CD4-positive, alpha-beta T cell treated with Interleukin-17A for 1 hour (primary cell): ENCODE measurements around the gene AKR1C3.
"Not testable (repeated sequence)": the region's sequence is repeated elsewhere in the genome, so short reads cannot be mapped to it uniquely, and the experiment has no call there.

Experiments used
- DNase-seq: peaks from one replicate; pipeline ENCODE4 v3.0.0-alpha.2; 2020

The AKR1C3 gene

DNA sequence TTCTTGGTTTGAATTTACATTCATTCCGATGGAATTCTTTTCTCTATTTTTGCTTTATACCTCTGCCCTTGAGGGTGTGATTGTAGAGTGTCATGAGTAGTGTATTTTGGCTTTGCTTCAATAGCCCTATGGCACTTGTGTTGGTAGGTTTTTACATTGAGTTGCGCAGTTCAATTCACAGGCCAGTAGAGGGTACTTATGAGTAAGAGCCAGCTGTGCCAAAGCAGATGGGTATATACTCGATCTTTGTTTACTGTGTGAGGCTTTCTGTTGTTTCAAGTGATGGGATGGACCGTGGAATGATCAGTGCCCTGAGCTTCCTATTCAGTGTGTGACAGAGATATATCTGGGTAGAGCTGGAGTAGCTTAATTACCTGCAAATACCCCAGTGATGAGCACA is 4.3 kb upstream of the AKR1C3 start:
- peak; percentile 43 for DNase-seq

DNA sequence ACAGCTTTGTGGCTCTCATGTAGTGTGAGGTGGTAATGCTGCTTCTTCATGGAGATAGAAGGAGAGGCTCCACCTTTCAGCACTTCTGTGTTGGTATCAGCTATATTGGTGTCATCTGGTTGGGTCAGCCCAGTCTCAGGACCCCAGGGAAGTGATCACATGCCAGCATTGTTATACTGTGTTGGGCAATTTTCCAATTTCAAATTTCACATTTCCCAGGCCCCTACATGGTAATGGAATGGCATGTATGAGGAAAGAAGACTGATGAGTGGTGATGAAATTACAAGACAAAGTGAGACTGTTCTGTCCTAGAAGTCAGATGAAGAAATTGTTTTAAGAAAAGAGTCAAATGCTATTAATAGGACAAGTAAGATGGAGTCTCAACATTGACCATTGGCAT is 3.7 kb upstream of the AKR1C3 start:
- DNase-seq = no peak

DNA sequence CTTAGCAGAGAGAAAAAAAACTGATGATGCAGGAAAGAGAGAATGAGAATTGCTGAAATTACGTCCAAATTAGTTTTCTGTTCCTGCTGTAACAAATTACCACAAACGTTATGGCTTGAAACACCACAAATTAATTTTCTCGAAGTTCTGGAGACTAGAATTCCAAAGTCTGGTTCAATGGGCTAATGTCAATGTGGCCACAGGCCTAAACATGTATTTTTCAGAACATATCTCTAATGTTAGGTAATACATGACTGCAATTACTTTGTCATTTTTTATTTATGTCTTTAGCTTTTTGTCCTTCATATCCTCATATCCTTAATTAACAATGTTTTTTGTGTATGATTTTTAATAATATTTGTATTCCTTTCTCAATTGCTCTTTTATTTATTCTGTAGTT is 3.0 kb upstream of the AKR1C3 start:
- no peak for DNase-seq

DNA sequence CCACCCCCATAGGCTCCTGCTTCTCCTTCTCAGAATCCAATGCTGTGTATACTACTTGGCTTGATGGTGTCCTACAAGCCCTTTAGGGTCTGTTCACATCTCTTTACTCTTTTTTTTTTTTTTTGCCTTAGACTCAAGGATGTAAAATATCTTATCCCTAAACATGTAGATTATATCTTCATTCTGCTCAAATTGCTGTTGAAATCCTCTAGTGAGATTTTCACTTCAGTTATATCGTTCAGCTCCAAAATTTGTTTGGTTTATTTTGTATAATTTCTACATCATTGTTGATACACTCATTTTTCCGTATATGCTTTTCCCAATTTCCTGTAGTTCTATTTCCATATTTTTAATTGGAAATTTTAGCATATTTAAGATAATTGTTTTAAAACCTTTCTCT is 1.8 kb upstream of the AKR1C3 start:
- DNase-seq = no peak

DNA sequence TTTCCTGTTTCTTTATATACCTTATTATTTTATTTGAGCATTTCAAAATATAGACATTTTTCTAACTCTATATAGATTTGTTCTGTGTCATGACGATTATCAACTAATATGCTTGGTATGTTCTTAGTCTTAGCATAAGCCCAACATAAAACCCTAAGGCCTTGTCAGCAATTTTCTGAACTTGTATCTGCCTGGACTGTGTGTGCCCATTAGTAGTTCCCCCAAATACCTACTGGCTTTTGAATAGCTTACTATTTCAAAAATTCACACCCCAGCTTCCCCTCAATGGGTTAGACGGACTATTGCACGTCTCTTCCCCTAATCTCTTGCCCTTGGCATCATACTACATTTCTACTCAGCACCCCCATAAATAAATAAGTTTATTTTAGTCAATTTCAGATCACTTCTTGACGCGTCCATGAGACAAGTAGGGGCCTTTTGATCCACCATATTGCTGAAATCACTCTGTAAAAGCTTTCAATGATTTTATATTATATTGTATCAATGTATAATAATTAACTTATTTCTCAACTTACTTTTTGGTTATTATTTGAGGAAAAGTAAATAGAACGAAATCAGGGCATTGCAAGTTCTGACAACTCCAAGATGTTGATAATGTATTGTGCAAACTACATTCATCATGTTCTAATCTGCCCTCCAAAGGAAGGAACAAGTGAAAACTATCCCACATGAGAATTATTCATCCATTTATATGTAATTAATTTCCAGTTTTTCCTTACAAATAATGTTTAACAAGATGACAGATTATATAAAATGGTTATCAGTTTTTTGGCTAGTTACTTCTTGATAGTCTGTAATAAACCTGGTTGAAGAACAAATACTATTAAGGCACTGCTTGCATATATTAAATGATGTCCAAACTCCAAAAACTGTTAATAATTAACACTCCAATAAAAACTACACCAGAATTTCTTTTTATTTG is 1.1 kb upstream of the AKR1C3 start:
- no peak for DNase-seq

DNA sequence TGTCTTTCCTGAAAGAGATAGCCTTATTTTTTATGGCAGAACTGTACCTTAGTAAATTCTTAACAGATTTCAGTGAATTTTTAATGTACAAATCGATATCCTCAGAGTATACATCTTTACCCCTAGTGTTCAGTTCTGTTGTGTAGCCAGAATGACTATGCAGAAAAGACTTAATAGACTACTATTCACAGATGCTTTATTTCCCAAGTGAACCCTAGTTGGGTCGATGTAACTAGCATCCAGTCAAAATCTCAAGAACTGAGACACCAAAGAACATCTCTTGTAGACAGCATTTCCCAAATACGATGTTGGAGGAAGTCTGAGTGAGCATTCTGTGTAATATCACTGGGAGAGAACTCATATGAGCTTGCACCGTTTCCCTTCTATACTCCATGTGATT is 1.5 kb downstream of the AKR1C3 start:
- no peak for DNase-seq

DNA sequence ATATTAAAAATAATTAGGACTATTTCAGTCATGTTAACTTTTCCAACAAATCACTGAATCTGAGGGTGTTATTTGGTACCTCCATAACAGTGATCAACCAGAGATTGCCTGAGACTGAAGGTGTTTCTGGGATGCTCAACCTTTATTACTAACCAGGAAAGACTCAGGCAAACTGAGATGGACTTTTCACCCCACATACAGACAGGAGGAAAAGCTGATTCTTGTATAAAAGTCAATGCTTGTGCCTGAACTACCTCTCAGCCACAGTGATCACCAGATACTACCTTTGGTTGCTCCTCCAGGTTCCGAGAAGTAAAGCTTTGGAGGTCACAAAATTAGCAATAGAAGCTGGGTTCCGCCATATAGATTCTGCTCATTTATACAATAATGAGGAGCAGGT is 1.9 kb downstream of the AKR1C3 start:
- no peak for DNase-seq

DNA sequence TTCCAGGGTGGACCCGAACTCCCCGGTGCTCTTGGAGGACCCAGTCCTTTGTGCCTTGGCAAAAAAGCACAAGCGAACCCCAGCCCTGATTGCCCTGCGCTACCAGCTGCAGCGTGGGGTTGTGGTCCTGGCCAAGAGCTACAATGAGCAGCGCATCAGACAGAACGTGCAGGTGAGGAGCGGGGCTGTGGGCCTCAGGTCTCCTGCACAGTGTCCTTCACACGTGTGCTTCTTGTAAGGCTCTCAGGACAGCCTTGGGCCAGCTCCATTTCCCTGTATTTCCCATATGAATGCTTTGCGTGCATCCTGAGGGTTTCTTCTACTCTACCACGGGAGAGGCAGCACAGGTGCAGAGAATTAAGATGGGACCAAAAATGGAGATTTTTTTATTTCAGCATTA is 8.3 kb downstream of the AKR1C3 start:
- not testable (repeated sequence) for DNase-seq

DNA sequence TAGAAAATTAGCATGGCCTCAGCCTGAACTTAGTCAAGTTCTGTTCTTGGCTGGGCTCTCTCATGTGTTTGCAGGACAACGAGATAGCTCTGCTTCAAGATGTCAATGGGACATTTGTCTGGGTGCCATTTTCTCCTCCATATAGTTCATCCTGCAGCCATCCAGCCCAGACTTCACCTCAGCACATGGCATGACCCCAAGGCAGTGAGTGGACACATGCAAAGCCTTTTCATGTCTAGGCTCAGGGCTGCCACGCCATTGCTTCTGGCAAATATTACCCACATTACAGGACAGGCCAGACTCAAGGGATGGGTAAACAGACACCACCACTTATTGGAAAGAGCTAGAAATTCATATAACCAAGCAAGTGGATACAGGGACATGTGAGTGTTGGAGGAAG is 9.3 kb downstream of the AKR1C3 start:
- DNase-seq = no peak

DNA sequence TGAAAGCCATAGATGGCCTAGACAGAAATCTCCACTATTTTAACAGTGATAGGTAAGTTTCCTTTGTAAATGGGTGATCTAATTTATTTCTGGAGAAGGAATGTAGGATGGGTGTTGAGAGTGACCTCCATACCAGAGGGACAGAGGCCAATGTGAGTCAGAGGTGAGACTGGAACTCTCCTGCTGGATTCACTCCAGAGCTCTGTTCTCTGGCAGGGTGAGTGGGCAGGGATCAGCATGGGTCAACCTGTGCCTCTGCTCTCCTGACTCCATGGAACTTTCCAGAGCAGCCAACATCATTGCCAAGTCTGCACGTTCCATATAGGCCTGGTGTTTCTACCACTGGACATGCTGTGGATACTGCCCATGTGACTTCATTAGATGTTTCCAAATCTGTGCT is 11.4 kb downstream of the AKR1C3 start:
- DNase-seq = no peak

DNA sequence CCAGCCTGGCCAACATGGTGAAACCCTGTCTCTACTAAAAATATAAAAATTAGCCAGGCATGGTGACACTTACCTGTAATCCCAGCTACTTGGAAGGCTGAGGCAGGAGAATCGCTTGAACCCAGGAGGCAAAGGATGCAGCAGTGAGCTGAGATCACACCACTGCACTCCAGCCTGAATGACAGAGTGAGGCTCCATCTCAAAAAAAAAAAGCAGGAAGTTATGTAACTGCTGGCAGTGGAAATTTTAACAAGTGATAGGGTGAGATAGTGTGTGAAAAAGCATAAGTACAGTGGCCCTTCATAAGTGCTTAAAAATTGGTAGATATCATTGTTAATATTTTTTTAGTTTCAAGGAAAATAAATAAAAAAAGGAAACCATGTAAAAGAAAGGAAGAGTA is 12.3 kb downstream of the AKR1C3 start:
- no peak for DNase-seq

DNA sequence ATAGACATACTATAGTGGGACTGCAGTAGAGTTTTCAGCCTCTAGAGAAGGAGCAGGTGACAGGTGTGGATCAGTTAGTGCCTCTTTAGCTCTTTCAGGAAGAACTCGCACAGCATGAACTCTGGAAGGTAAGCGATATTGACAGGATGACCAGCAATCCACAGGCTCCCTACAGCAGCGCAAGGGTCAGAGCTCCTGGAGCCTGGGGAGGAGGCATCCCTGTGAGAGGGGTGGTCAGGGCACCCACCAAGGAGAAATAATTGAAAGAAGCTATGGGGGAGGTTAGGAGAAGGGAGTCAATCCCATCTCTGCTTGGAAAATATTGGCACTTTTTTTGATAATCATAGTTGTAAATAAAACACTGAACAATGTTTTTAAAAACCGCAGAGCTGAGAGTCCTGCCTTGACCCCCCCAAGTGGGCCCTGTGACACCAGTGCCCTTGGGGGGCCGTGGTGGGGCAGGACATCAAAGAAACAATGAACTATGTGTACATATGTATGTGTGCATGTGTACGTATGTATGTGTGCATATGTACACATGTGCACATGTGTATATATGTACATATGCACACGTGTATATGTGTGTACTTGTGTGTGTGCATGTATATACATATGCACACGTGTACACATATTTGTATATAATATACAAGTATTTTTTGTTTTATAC is 13.8 kb downstream of the AKR1C3 start:
- DNase-seq = no peak

DNA sequence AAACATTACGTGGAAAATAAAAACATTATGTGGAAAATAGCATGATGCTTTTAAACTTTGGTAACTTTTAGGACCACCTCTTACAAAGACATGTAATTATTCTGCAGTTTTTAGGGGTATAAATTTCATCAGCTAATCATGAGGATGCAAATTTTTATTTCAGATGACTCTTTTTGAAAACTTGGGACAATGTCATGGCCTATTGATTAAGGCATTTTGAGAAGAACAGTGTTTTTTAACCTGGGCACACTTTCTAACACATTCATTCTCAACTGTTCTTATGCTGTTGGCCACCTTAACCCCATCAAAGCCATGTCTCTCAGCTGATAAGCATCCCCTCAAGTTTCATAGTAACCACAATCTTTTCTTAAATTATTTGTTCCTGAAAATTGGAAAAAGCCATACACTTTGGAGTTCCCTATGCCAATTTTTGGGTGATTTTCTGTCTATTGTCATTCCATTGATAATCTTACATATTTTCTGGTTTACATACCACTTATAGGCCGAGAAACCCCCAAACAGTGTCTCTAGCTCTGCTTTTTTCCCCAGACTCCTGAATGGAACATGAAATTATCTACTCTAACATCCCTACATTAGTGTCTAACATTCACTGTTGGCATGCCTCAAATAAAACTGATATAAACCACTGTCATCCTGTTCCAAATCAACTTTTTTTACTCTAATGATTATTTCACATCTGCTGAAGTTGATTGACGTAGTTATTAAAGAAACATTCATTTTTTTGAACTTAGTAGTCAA is 14.6 kb downstream of the AKR1C3 start:
- DNase-seq = no peak

DNA sequence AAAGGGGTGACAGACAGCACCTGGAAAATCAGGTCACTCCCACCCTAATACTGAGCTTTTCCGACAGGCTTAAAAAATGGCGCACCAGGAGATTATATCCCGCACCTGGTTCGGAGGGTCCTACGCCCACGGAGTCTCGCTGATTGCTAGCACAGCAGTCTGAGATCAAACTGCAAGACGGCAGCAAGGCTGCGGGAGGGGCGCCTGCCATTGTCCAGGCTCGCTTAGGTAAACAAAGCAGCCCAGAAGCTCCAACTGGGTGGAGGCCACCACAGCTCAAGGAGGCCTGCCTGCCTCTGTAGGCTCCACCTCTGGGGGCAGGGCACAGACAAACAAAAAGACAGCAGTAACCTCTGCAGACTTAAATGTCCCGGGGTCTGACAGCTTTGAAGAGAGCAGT is 15.6 kb downstream of the AKR1C3 start:
- DNase-seq = not testable (repeated sequence)

DNA sequence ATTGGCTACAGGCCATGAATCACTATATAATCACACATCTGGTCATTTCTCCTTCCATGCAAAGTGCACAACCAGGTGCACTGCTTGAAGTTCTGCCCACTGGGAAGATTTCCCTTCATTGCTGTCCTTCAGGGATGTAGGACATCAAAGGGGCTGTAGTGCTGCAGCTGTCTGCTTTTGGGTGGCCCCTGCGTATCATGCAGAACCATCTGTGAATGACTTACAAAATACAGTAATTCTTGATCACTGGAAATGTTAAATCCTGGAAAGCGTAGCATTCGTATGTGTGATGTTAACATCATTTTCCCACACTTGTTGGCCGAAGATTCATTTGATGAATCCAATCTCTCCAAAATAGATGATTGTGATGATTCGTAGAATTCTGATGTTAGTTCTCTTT is 22.4 kb downstream of the AKR1C3 start:
- no peak for DNase-seq

DNA sequence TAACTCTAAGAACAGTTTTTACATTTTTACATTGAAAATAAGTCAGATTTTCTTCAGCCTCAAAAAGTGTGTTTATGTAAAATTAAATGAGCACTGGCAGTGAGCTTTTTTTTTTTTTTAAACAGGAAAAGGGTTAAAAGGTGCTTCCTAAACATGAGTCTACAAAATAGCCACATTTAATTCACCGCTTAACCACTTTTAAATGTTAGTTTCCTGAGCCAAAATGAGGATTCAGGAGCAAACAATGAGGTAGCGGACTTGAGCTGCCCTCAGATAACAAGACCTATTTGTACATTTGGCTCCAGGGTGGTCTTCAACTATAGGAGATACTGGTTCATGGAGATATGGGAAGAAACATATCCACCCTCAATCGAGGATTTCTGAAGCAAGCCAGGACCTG is 22.8 kb downstream of the AKR1C3 start:
- no peak for DNase-seq

DNA sequence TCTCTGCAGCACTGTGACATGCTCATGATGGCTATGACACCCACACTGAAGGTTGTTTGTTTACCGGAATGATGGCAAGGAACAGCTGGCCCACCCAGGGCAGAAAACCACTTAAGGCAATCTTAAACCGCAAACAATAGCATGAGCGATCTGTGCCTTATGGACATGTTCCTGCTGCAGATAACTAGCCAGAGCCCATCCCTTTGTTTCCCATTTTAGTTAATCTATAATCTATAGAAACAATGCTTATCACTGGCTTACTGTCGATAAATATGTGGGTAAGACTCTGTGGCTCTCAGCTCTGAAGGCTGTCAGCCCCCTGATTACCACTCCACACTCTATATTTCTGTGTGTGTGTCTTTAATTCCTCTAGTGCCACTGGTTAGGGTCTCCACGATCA is 25.8 kb downstream of the AKR1C3 start:
- DNase-seq = not testable (repeated sequence)

DNA sequence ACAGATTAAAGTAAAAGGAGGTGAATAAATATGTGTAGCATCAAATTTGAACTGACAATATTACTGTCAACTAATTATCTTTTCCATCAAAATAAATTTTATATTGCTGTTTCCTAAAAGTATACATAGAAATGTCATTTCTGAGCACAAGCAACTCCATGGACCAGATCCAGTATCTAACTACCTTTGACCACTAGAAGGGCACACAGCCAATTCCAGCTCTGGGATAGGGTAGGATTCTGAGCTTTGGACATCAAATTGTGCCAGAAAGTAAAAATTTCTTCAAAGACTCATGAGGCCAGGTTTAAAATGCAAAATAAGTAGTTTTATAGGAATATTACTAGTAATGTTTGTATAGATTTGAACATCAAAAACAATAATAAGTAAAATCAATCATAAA is 29.7 kb downstream of the AKR1C3 start:
- DNase-seq = no peak

DNA sequence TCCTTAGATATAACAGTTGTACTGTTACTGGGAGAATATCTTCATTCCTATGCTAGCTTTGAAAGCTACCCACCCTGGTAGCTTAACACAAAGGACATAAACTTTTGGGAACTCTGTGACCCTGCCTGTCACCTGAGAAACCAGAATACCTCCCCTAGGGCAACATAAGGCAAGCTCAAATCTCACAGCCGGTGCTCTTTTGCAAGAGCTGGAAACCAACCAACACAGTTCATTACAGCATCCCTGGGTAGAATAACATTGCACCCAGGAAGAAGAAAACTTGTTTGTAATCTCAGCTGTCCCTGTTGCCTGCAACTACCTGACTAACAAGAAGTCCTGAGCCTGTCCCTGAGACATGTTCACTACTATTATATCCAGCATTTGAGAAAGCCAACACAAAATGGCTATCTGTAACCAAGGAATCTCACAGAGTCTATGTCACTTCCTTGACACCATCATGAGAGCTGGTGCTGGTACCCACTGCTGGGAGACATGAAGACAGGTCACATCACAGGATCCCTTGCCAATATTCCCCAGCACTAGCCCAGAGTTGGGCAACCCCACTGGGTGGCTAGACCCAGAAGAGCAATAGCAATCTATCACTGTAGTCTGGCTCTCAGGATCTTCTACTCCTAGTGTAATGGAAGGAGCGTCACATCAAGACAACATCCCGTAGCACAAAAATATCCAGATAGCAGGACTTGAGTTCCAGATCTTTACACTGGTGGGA is 31.3 kb downstream of the AKR1C3 start:
- no peak for DNase-seq

DNA sequence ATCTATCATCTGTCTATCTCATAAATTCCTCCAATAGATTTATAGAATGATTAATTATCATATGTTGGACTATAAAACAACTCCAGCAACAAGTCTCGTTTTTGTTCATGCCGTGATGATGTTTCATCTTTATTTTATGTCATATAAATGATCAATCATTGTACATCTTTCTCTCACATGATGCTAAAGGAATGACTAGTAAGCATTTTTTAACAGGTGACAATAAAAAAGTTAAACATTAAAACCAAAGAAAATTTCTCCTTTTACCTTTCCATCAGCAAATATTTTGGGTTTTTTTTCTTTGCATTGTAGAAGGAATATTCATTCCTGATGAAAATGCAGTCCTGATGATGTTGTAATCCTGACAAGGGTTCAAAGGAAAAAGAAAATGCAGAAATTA is 41.4 kb downstream of the AKR1C3 start:
- no peak for DNase-seq

DNA sequence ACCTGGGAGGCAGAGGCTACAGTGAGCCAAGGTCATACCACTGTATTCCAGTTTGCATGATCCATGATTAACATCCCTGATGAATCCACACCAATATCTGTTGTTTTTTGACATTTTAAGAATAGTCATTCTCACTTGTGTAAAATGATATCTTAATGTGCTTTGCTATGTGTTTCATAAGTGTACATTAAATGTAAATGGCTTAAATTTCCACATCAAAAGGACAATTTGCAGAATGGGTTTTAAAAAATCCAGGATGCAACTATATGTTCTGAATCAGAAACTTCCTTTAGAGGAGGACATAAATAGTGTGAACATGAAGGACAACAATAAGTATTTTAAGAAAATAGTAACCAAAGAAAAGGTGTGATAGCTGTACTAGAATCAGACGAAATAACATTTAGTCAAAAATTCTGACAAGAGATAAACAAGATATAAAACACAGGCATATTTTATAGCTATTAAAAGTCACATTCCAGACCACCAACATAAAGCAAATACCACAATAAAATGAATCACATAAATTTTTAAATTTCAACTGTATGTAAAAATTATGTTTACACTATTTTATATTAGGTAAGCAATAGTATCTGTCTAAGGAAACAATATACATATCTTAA is 42.4 kb downstream of the AKR1C3 start:
- DNase-seq = no peak

DNA sequence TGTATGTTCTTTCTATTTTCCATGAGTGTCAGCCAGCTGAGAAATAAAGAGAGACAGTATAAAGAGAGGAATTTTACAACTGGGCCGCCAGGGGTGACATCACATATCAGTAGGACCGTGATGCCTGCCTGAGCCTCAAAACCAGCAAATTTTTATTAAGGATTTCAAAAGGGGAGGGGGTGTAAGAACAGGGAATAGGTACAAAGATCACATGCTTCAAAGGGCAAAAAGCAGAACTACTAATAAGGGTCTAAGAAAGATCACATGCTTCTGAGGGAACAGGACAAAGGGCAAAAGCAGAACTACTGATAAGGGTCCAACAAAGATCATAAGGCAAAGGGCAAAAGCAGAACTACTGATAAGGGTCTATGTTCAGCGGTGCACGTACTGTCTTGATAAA is 43.5 kb downstream of the AKR1C3 start:
- not testable (repeated sequence) for DNase-seq

DNA sequence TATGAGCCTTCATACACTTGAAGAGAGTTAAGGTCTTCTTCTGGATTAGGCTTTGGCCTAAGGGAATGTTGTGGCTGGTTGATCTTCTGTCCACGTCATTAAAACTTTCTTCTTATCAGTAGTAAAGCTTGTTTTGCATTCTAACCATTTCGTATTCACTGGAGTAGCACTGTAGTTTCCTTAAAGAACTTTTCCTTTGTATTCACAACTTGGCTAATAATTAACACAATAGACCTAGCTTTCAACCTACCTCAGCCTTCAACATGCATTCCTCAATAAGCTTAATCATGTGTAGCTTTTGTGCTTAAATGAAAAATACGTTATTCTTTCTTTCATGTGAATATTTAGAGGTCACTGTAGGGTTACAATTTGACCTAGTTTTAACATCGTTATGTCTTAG is 48.0 kb downstream of the AKR1C3 start:
- DNase-seq = no peak
